SIG-M5 treated with dmso at 0.1 percent for 504 hours (cell line): ENCODE results near the gene CFLAR.
"Not testable (repeated sequence)": the region's sequence is repeated elsewhere in the genome, so short reads cannot be mapped to it uniquely, and the experiment has no call there.

Source experiments
- DNase-seq: peaks from one replicate; lab custom pipeline; 2025; ENCODE audit not compliant: unreplicated experiment; lab: John Stamatoyannopoulos, UW

Gene CFLAR

GRCh38 chr2:201174687-201175086, 58.7 kb downstream of the CFLAR start:
- no peak for DNase-seq

- no peak for DNase-seq
These were observed 60.1 kb downstream of the CFLAR start for GRCh38 chr2:201176081-201176481.

- DNase-seq: peak; percentile 27
These were observed 64.0 kb downstream of the CFLAR start for GRCh38 chr2:201180010-201180409.

- DNase-seq: peak; percentile 95
These were observed 66.8 kb downstream of the CFLAR start, which contains the start of gene CASP10 for GRCh38 chr2:201182650-201183364. TSS of gene CASP10 (plus strand) at chr2:201183141. CDS start at chr2:201185778, 2,637 bp downstream.

- no peak for DNase-seq
These were observed 67.4 kb downstream of the CFLAR start for GRCh38 chr2:201183365-201183727.

- DNase-seq: peak; percentile 24
These were observed 67.9 kb downstream of the CFLAR start for GRCh38 chr2:201183835-201184234.

GRCh38 chr2:201184248-201184647, 68.3 kb downstream of the CFLAR start:
- not testable (repeated sequence) for DNase-seq

- no peak for DNase-seq
These were observed 69.9 kb downstream of the CFLAR start for GRCh38 chr2:201185863-201186262.

- no peak for DNase-seq
These were observed 71.0 kb downstream of the CFLAR start for GRCh38 chr2:201186982-201187381.

- no peak for DNase-seq
These were observed 72.5 kb downstream of the CFLAR start for GRCh38 chr2:201188449-201188848.

GRCh38 chr2:201191132-201191875, 75.3 kb downstream of the CFLAR start:
- peak; percentile 51 for DNase-seq

GRCh38 chr2:201194097-201194496, 78.1 kb downstream of the CFLAR start:
- DNase-seq: peak; percentile 86

GRCh38 chr2:201195331-201195730, 79.4 kb downstream of the CFLAR start:
- no peak for DNase-seq

GRCh38 chr2:201196003-201196402, 80.0 kb downstream of the CFLAR start:
- no peak for DNase-seq

GRCh38 chr2:201196803-201197202, 80.8 kb downstream of the CFLAR start:
- DNase-seq: no peak

GRCh38 chr2:201197781-201198180, 81.8 kb downstream of the CFLAR start:
- no peak for DNase-seq

- DNase-seq: no peak
These were observed 83.9 kb downstream of the CFLAR start for GRCh38 chr2:201199847-201200246.

GRCh38 chr2:201200345-201200744, 84.4 kb downstream of the CFLAR start:
- no peak for DNase-seq

GRCh38 chr2:201201371-201201770, 85.4 kb downstream of the CFLAR start:
- DNase-seq: no peak

GRCh38 chr2:201203916-201204654, 88.1 kb downstream of the CFLAR start:
- DNase-seq: no peak

- DNase-seq: no peak
These were observed 88.9 kb downstream of the CFLAR start for GRCh38 chr2:201204655-201205514.
